GM12878 (cell line): ENCODE results near the gene SPN. TPM values are rescaled to one million over a fixed set of nuclear protein-coding genes. Genes with fewer than 3 reads are reported as not detected.
A peak's percentile ranks its signal among the peaks of the same experiment; 100 is the strongest.

Source experiments
- ATAC-seq: fragments of 200-7000 bp; cut with Tn5 transposase; 3 replicates; pipeline ENCODE4 v1.9.1; 2020; ENCODE audit warnings: mild to moderate bottlenecking, moderate library complexity
- BruUV-seq: library from RNA; stranded (reverse); fragments of 400-500 nt; replicated peaks from 2 replicates; lab custom pipeline; 2021; lab: Mats Ljungman, UMichigan
- CTCF ChIA-PET: fragments of 300-600 bp; sonication (Branson Sonifier 250); formaldehyde crosslinking; extraction: SDS; loops from one replicate; lab custom pipeline; 2021; ENCODE audit warnings: inconsistent platforms; lab: Yijun Ruan, JAX
- POLR2A ChIA-PET: fragments of 350-600 bp; formaldehyde crosslinking; extraction: SDS; loops from one replicate; lab custom pipeline; 2021; ENCODE audit warnings: inconsistent platforms; lab: Charles Lee
- RAD21 ChIA-PET: fragments of 300-600 bp; sonication (Branson Sonifier 250); formaldehyde crosslinking; loops from one replicate; lab custom pipeline; 2023; ENCODE audit warnings: antibody characterized with exemption; ENCODE audit not compliant: unreplicated experiment; lab: Charles Lee
- SMC1A ChIA-PET: fragments of 300-600 bp; sonication (Branson Sonifier 250); formaldehyde crosslinking; loops from one replicate; lab custom pipeline; 2023; ENCODE audit not compliant: unreplicated experiment, uncharacterized antibody; lab: Charles Lee
- DNase-seq: peaks from one replicate; pipeline ENCODE4 v3.0.0-alpha.2; 2011; ENCODE audit warnings: low read depth, low spot score
- FAIRE-seq: peaks from 3 replicates; lab custom pipeline; 2011; peaks lifted over from hg19 to GRCh38; lab: Jason Lieb, UNC
- H2AFZ ChIP-seq: 2 replicates; pipeline ENCODE4 v1.6.0; 2011; ENCODE audit warnings: low read depth, low read length, control low read depth; ENCODE audit not compliant: control insufficient read depth
- H3K27ac ChIP-seq: 2 replicates; pipeline ENCODE4 v1.5.1; 2011; ENCODE audit warnings: control low read depth; ENCODE audit not compliant: control insufficient read depth, insufficient read depth
- H3K27me3 ChIP-seq, 2 experiments: replicated peaks in 1 of 2; 2 replicates each; pipeline versions ENCODE4 v1.6.0 to v1.6.1; 2011; ENCODE audit warnings: low read length in 1 of 2; ENCODE audit not compliant: control insufficient read depth in 2 of 2, insufficient read depth in 2 of 2
- H3K36me3 ChIP-seq, 2 experiments: 2 replicates each; pipeline ENCODE4 v1.5.1; 2011; ENCODE audit warnings: low read length in 1 of 2; ENCODE audit not compliant: control insufficient read depth in 2 of 2, insufficient read depth in 2 of 2
- H3K4me1 ChIP-seq: 2 replicates; pipeline ENCODE4 v1.6.1; 2011; ENCODE audit warnings: mild to moderate bottlenecking, low read length, moderate library complexity, mixed read lengths; ENCODE audit not compliant: control insufficient read depth, insufficient read depth
- H3K4me2 ChIP-seq: 2 replicates; pipeline ENCODE4 v1.6.0; 2011; ENCODE audit warnings: control low read depth; ENCODE audit not compliant: control insufficient read depth, insufficient read depth
- H3K4me3 ChIP-seq: fragments of 200-600 bp; sonication (generic); 2 replicates; pipeline ENCODE4 v1.5.1; 2016
- H3K79me2 ChIP-seq: 2 replicates; pipeline ENCODE4 v1.6.0; 2011; ENCODE audit warnings: low read length; ENCODE audit not compliant: control insufficient read depth, insufficient read depth
- H3K9ac ChIP-seq: 2 replicates; pipeline ENCODE4 v1.8.0; 2011; ENCODE audit warnings: low read length, control low read depth, mixed read lengths; ENCODE audit not compliant: control insufficient read depth, insufficient read depth
- H3K9me3 ChIP-seq: replicated peaks from 3 replicates; pipeline ENCODE4 v1.5.1; 2011; ENCODE audit warnings: mild to moderate bottlenecking, low read length; ENCODE audit not compliant: control insufficient read depth, insufficient read depth
- H4K20me1 ChIP-seq: 2 replicates; pipeline ENCODE4 v1.6.0; 2011; ENCODE audit not compliant: control insufficient read depth, insufficient read depth
- ATF3 ChIP-seq: IDR thresholded peaks from 2 replicates; pipeline ENCODE4 v1.6.1; 2011; ENCODE audit warnings: low read depth, mild to moderate bottlenecking, low read length, moderate library complexity, borderline replicate concordance; ENCODE audit errors: extremely low read depth
- DPF2 ChIP-seq: fragments of 450-650 bp; IDR thresholded peaks from 2 replicates; pipeline ENCODE4 v1.6.1; 2017; ENCODE audit warnings: mild to moderate bottlenecking
- E4F1 ChIP-seq: fragments of 450-650 bp; IDR thresholded peaks from 2 replicates; pipeline ENCODE4 v1.6.1; 2018; ENCODE audit warnings: borderline replicate concordance, mild to moderate bottlenecking; ENCODE audit not compliant: partially characterized antibody
- EP300 ChIP-seq, 2 experiments: fragments of 150-350 bp in 1 of 2; IDR thresholded peaks; 2 replicates each; pipeline ENCODE4 v1.6.1; 2011 to 2012; ENCODE audit warnings: low read depth in 2 of 2, low read length in 2 of 2, borderline replicate concordance in 1 of 2, improper control_type of control experiment in 1 of 2, inconsistent platforms in 1 of 2; ENCODE audit not compliant: control insufficient read depth in 1 of 2
- ETV6 ChIP-seq, 2 experiments: fragments of 450-650 bp in 1 of 2; IDR thresholded peaks in 1 of 2; conservative IDR thresholded peaks in 1 of 2; 2 replicates each; pipeline ENCODE4 v1.6.1; 2014; ENCODE audit warnings: antibody characterized with exemption in 1 of 2, borderline replicate concordance in 1 of 2, low read depth in 1 of 2, mild to moderate bottlenecking in 1 of 2, moderate library complexity in 1 of 2
- EZH2 ChIP-seq: IDR thresholded peaks from 2 replicates; pipeline ENCODE4 v1.6.1; 2012; ENCODE audit warnings: low read depth, mild to moderate bottlenecking, control low read depth, inconsistent platforms, low read length, borderline replicate concordance; ENCODE audit not compliant: control insufficient read depth
- FOXM1 ChIP-seq: IDR thresholded peaks from 2 replicates; pipeline ENCODE4 v1.6.1; 2012; ENCODE audit warnings: low read depth, mild to moderate bottlenecking, inconsistent platforms, low read length, moderate library complexity
- HDAC2 ChIP-seq: fragments of 200-600 bp; sonication (generic); IDR thresholded peaks from 2 replicates; pipeline ENCODE4 v1.6.1; 2017
- JUNB ChIP-seq: IDR thresholded peaks from 2 replicates; pipeline ENCODE4 v1.6.1; 2016; ENCODE audit warnings: antibody characterized with exemption, mild to moderate bottlenecking
- MTA2 ChIP-seq: fragments of 450-650 bp; IDR thresholded peaks from 2 replicates; pipeline ENCODE4 v1.6.1; 2016; ENCODE audit warnings: low read depth, mild to moderate bottlenecking, moderate library complexity
- NFYB ChIP-seq: IDR thresholded peaks from 2 replicates; pipeline ENCODE4 v1.6.1; 2011; ENCODE audit warnings: low read depth, mild to moderate bottlenecking, low read length, improper control_type of control experiment, moderate library complexity; ENCODE audit not compliant: insufficient read depth
- NR2F1 ChIP-seq: fragments of 450-650 bp; conservative IDR thresholded peaks from 2 replicates; pipeline ENCODE4 v1.6.1; 2017; ENCODE audit warnings: mild to moderate bottlenecking
- TCF7 ChIP-seq: IDR thresholded peaks from 2 replicates; pipeline ENCODE4 v1.6.1; 2014; ENCODE audit warnings: antibody characterized with exemption, borderline replicate concordance
- USF2 ChIP-seq: IDR thresholded peaks from 2 replicates; pipeline ENCODE4 v1.6.1; 2011; ENCODE audit warnings: low read depth, low read length, improper control_type of control experiment, borderline replicate concordance
- ZNF217 ChIP-seq: fragments of 450-650 bp; IDR thresholded peaks from 2 replicates; pipeline ENCODE4 v1.6.1; 2017; ENCODE audit warnings: antibody characterized with exemption, mild to moderate bottlenecking
- ZNF274 ChIP-seq: IDR thresholded peaks from one replicate; pipeline ENCODE4 v1.8.0; 2011; ENCODE audit not compliant: insufficient read length, insufficient read depth
- WGBS: methylation state at CpG from one replicate; pipeline ENCODE4 v1.1.6; 2016; ENCODE audit warnings: low lambda C conversion rate; ENCODE audit not compliant: insufficient replicate concordance, insufficient coverage; ENCODE audit errors: missing lambda C conversion rate; 5-methylcytosine and 5-hydroxymethylcytosine counted together
- in situ Hi-C: fragments of 300-500 bp; cut with MboI; formaldehyde crosslinking; loops from 9 replicates; pipeline ENCODE4 v1.14.3; 2018; ENCODE audit warnings: mixed read lengths
- intact Hi-C: fragments of 100-400 bp; cut with micrococcal nuclease; formaldehyde crosslinking; loops from one replicate; pipeline ENCODE4 v1.14.2; 2022; ENCODE audit not compliant: unreplicated experiment
- polyA plus RNA-seq, 11 experiments: library from polyadenylated mRNA; depleted of rRNA in 4 of 11; unstranded in 6 of 11; stranded (reverse) in 5 of 11; fragments of >200 nt; fragmentation: Nextera tagmentation in 4 of 11; fragmentation: Illumina TruSeq in 1 of 11; extraction: Ambion mirVana in 4 of 11; extraction: Trizol in 1 of 11; gene quantifications; 1 replicate in 1 of 11; 2 replicates in 10 of 11; pipeline versions ENCODE4 v1.2.1 to v1.2.3, GENCODE V29; 2011 to 2016; ENCODE audit warnings: inconsistent platforms in 2 of 11, missing spikeins in 2 of 11, low read depth in 1 of 11
- total RNA-seq, 4 experiments: library from RNA; depleted of rRNA in 3 of 4; stranded (reverse); fragments of >200 nt in 3 of 4; fragmentation: Illumina TruSeq in 1 of 4; extraction: Trizol in 1 of 4; gene quantifications; 2 replicates each; pipeline versions ENCODE4 v1.2.1 to v1.2.3, GENCODE V29; 2013 to 2021

Gene SPN
- total and polyA plus RNA-seq, 10 of the 15 experiments (the other 5 are each of a cell fraction or from before 2014, with no cell fraction given): 16.2 to 173 (median 92.7) TPM

GRCh38 chr16:29662000-29662728, 883 bp upstream of the SPN start:
- in situ Hi-C loops (loop anchor here (5.0 kb wide), 1 partner anchor 65 kb away; no protein-coding TSS in a partner anchor), intact Hi-C loops (loop anchor here (1.0 to 5.0 kb wide), 2 partner anchors 17 to 50 kb away; no protein-coding TSS in a partner anchor)
- ChIA-PET SMC1A (interaction anchor here (0.7 to 7.5 kb wide), 10 partner anchors 9 to 154 kb away, joined by 3 to 69 read pairs (median 4); partner anchors contain the start of gene QPRT), POLR2A (interaction anchor here (0.7 to 4.5 kb wide), 10 partner anchors 10 to 311 kb away, joined by 3 to 62 read pairs (median 8); partner anchors contain the start of gene QPRT), RAD21 (interaction anchor here (0.7 to 8.2 kb wide), 13 partner anchors 9 to 84 kb away, joined by 3 to 98 read pairs (median 5); partner anchors contain the start of gene QPRT), CTCF (interaction anchor here (0.6 to 4.1 kb wide), 14 partner anchors 10 to 664 kb away, joined by 3 to 25 read pairs (median 4); partner anchors contain the start of gene QPRT)
- no peaks in the 10 kb centered on the region for H4K20me1 ChIP-seq
- TSS peak; percentile 95 for BruUV-seq
- H3K79me2 ChIP-seq: peaks cover 54% of the 10 kb centered on the region
- H3K36me3 ChIP-seq: peaks cover 0 to 2% of the 10 kb centered on the region in 2 experiments; a peak in 1 of 4 replicates
- peak overlapping the region; percentile 81 for H3K27ac ChIP-seq
- no peak overlapping the region for H2AFZ ChIP-seq
- H3K27me3 ChIP-seq: no peaks in the 10 kb centered on the region
- peaks cover 11% of the 10 kb centered on the region for H3K4me1 ChIP-seq
- peak overlapping the region; percentile 75 for H3K9ac ChIP-seq
- ATAC-seq (peak; percentile 29), FAIRE-seq (peak; percentile 88), DNase-seq (peak; percentile 72)
- H3K4me3 ChIP-seq: peak overlapping the region; percentile 99
- H3K9me3 ChIP-seq: no peaks in the 10 kb centered on the region
- 35% methylated on average over 17 of the region's 17 CpGs for WGBS
- peak overlapping the region; percentile 89 for H3K4me2 ChIP-seq
- TF ChIP-seq FOXM1: 0 out of 2 replicates have a peak, but pooled peaks have one; percentile 66
- no peak for TF ChIP-seq NR2F1
- TF ChIP-seq ZNF274: no peak
- TF ChIP-seq NFYB: no peak
- TF ChIP-seq TCF7: no peak
- no peak for TF ChIP-seq USF2
- 0 out of 4 replicates have a peak, but pooled peaks of 1 of the 2 experiments have one; percentile 2 for TF ChIP-seq EP300 (IDR thresholded peaks at IDR 0.05; ENCODE audit: borderline replicate concordance in 1 of 2, control insufficient read depth in 1 of 2, low read depth in 2 of 2, low read length in 2 of 2)
- TF ChIP-seq ZNF217: peak; percentile 41; the same call in 1 of the 2 replicates
- no peak for TF ChIP-seq ATF3
- 0 out of 4 replicates have a peak, but pooled peaks of 1 of the 2 experiments have one; percentile 30 for TF ChIP-seq ETV6 (conservative IDR thresholded peaks at IDR 0.05 in 1 of 2, IDR thresholded peaks at IDR 0.05 in 1 of 2; ENCODE audit: borderline replicate concordance in 1 of 2, low read depth in 1 of 2)
- no peak for TF ChIP-seq EZH2
- no peak; the same call in 1 of the 2 replicates for TF ChIP-seq DPF2
- TF ChIP-seq JUNB: peak; percentile 48
- no peak for TF ChIP-seq E4F1
- peak; percentile 86 for TF ChIP-seq MTA2
- TF ChIP-seq HDAC2: no peak
